HG03280 (cell line): ENCODE measurements around the gene SURF4.
"Not testable (repeated sequence)": the region's sequence is repeated elsewhere in the genome, so short reads cannot be mapped to it uniquely, and the experiment has no call there.

Source experiments
- ATAC-seq: cut with Tn5 transposase; IDR thresholded peaks from one replicate; pipeline ENCODE4 v1.9.1; 2021; ENCODE audit warnings: mild to moderate bottlenecking, moderate library complexity; ENCODE audit not compliant: unreplicated experiment

Gene SURF4

DNA sequence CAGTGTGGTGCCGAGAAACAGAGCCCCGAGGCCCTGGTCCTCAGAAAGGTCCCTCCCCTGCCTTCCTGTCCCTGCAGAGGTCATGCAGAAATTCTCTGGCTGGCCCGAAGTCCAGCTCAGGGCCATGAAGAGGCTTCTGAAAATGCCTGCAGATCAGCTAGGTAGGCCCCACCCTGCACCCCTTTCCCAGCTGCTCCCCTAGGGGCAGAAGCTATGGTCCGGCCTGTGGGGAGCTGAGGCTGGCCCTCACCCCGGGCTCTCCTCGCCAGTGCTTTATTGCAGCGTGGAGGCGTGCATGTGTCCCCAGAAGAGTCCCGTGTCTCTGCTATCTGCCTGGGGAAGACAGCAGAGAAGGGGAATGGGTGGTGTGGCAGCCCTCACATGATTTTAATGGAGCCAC lies 22.0 kb upstream of the SURF4 start:
- ATAC-seq = no peak

GRCh38 chr9:133397370-133397769 lies 21.5 kb upstream of the SURF4 start:
- ATAC-seq = no peak

- no peak for ATAC-seq
Observed at GRCh38 chr9:133396952-133397351, 21.1 kb upstream of the SURF4 start.

GRCh38 chr9:133394687-133395271 lies 18.9 kb upstream of the SURF4 start:
- ATAC-seq = no peak

GRCh38 chr9:133393399-133393798 lies 17.5 kb upstream of the SURF4 start:
- ATAC-seq = no peak

GRCh38 chr9:133392308-133392707 lies 16.4 kb upstream of the SURF4 start:
- not testable (repeated sequence) for ATAC-seq

GRCh38 chr9:133391449-133391848 lies 15.6 kb upstream of the SURF4 start:
- not testable (repeated sequence) for ATAC-seq

DNA sequence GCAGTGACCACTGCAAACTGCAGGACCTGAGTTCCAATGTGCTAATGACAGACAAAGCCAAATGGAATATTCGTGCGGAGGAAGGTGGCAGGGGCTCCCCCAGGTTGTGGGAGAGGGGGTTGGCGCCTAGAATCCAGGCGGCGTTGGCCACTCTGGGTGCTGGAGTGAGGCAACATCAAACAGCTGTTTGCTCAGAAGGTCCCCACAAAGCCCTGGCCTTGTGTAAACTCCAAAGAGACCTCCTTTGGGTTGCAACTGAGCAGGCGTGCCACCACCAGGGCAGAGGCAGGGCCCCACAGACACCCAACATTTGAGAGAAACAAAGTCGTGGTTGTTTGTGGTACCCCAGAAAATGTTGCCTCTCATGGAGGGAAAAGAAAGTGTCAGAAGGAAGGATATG lies 14.9 kb upstream of the SURF4 start:
- no peak for ATAC-seq

GRCh38 chr9:133389562-133389961 lies 13.7 kb upstream of the SURF4 start:
- ATAC-seq = no peak

DNA sequence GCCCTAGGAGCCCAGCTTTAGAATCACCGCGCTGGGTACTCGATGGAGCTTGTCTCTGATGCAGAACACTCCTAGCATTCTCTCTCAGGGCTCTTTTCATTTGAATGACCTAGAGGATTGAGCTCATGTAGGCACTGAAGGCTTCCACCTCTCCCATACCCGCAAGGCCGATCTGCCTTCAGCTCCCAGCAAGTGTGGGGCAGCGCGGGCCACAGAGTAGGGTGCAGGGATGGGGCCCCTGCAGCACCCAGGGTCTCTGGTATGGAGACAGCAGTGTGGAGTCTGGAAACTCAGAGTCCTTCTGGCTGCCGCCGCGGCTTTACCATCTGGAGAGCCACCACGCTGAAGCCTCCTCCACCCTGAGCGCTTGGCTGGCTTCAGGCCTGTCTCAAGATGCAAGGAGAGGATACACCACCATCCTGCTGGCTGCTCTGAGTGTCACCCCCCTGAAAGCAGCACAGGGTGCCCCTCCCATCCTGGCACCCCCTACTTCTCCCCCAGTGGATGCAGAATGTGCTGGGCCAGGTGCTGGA lies 13.2 kb upstream of the SURF4 start:
- no peak for ATAC-seq

GRCh38 chr9:133387680-133388079 lies 11.8 kb upstream of the SURF4 start:
- no peak for ATAC-seq

GRCh38 chr9:133386338-133386737 lies 10.5 kb upstream of the SURF4 start:
- ATAC-seq = no peak

DNA sequence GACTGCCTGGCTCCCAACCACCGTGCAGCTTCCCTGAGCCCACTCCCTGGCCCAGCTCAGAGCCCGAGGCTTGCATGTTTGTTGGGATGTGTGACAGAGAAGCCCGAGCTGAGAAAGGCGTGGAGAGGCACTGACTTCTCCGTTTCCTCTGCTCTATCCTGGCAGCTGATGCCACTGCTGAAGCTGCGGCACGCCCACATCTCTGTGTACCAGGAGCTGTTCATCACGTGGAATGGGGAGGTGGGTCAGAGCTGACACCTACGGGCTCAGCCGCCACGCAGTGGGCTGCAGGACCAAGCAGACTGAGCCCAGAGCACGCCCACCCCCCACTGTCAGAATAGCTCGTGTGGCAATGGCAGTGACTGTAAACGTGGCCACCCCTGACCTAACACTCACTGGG lies 9.6 kb upstream of the SURF4 start:
- no peak for ATAC-seq

DNA sequence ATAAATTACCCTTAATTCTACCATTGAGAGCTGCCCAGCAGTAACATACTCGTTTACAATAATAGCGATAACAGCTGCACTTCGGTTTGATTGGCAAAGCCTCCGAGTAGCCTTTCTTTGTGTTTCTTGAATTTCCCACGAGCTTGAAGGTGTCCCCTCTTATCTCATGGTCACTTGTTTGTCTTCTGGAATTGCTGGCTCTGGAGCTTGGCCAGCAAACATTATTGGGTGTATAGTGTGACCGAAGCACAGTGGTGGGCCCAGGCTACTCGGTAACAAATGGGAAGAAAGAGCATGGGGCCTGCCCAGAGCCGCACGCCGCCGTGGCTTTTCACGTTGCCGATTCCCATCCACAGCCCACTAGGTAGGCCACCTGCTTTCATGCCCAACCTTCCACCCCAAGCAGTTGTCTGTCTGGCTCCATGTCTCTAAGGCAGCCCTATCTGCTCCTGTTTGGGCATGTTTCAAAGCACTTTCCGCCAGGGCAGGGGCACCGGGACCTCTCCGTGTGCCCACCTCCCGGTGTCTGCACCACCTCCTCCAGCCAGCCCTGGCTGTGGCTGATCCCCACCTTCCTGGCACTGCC lies 9.0 kb upstream of the SURF4 start:
- ATAC-seq = no peak

DNA sequence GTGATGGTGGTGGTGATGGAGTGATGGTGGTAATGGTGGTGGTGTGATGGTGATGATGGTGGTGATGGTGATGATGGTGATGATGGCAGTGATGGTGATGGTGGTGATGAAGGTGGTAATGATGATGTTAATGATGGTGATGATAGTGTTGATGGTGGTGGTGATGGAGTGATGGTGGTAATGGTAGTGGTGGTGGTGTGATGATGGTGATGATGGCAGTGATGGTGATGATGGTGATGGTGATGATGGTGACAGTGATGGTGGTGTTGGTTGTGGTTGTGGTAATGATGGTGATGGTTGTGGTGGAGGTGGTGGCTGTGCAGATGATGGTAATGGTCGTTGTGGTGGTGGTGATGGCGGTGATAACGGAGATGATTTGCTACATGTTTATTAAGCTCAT lies 7.6 kb upstream of the SURF4 start:
- no peak for ATAC-seq

DNA sequence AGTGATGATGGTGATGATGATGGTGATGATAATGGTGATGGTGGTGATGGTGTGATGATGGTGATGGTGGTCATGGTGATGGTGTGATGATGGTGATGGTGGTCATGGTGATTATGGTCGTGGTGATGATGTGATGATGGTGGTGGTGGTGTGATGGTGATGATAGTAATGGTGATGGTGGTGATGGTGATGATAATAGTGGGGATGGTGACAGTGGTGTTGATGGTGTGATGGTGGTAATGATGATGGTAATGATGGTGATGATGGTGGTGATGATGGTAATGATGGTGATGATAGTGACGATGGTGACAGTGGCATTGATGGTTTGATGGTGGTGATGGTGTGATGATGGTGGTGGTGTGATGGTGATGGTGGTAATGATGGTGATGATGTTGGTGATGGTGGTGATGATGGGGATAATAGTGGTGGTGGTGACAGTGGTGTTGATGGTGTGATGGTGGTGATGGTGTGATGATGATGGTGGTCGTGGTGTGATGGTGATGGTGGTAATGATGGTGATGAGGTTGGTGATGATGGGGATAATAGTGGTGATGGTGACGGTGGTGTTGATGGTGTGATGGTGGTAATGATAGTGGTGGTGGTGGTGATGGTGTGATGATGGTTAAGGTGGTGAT lies 6.8 kb upstream of the SURF4 start:
- ATAC-seq = no peak

DNA sequence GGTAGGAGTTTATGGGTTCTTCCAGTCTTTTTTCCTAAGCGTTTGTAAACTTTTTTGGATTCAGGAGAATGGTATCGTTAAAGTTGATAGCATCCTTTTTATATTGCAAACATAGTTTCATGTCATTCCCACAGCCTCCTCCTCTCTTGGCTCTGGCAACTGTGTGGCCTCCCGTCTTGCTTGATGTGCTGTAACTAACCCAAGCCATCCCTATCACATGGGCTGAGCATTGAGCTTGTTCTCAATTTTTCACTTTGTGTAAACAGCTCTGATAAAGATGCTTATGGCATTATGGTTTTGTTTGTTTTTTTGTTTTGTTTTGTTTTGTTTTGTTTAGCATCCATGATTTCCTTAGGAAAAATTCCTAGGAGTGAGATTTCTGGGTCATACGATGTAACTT lies 4.9 kb upstream of the SURF4 start:
- no peak for ATAC-seq

DNA sequence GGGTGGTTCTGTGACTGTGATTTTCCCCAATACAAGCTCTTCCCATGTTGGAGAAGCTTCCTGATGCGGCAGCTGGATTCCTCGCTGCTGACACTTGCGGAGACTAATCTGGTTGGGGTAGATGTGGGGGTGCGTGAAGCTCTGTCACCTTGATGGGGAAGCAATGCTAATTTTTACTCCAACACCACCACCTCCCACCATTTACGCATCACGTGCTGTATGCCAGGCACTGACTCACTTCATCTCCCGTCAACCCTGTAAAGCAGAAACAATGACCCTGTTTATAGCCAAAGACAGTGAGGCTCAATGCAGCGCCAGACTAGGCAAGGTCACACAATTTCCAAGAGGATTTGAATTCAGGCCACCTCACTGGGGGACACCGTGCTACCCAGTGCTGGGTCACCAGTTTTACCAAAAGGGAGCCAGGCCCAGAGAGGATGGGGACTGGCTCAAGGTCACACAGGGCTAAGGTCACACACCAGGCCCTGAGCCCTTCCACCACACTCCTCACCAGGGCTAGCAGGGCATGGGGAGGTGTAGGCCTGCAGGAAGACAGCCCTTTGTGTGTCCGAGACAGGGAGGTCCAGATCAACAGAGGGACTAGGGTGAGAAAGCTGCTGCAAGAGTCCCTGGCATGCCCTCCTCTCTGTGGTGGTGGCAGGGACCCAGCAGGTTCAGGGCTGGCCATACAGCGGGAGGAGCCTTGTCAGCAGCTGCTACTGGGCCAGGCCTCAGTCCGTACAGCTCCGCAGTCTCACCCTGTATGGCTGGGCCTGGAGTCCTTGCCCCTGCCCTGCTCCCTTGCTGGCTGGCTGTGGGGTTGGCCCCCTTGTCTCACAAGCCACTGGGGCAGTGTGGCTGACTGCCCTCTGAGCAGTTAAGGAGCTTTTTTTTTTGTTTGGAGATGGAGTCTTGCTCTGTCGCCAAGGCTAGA lies 3.6 kb upstream of the SURF4 start:
- ATAC-seq = no peak

GRCh38 chr9:133378408-133378962 lies 2.6 kb upstream of the SURF4 start:
- no peak for ATAC-seq

DNA sequence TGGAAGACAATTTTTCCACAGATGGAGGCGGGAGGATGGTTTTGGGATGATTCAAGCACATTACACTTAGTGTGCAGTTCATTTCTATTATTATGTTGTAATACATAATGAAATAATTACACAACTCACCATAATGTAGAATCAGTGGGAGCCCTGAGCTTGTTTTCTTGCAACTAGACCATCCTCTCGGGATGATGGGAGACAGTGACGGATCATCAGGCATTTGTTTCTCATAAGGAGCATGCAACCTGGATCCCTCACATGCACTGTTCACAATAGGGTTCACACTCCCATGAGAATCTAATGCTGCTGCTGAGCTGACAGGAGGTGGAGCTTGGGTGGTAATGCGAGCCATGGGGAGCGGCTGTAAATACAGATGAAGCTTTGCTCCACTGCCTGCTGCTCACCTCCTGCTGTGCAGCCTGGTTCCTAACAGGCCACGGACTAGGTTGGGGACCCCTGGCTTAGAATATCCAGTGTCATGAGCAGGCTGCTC lies 1.9 kb upstream of the SURF4 start:
- ATAC-seq = no peak

DNA sequence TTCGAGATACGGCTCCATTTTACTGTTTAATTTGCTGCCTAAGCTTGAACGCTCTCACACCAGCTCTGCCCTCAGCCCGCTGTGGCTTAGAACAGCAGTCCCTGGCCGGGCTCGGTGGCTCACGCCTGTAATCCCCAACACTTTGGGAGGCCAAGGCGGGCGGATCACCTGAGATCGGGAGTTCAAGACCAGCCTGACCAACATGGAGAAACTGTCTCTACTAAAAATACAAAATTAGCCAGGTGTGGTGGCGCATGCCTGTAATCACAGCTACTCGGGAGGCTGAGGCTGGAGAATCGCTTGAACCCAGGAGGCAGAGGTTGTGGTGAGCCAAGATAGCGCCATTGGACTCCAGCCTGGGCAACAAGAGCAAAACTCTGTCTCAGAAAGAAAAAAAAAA lies 1.4 kb upstream of the SURF4 start:
- not testable (repeated sequence) for ATAC-seq
